Skeletal muscle tissue (tissue), 4 donors: ENCODE measurements around the gene ECEL1. TPM values are rescaled to one million over a fixed set of nuclear protein-coding genes. Genes with fewer than 3 reads are reported as not detected.
A peak's percentile ranks its signal among the peaks of the same experiment; 100 is the strongest.

Experiments used
- H3K27ac ChIP-seq: one replicate; pipeline ENCODE4 v1.7.0; 2013; ENCODE audit warnings: mild to moderate bottlenecking, low read depth, low read length, inconsistent platforms
- H3K27me3 ChIP-seq, 3 donors: one replicate each; pipeline ENCODE4 v1.7.0; 2013; ENCODE audit warnings: low read length in 3 of 3; ENCODE audit not compliant: control insufficient read depth in 3 of 3, insufficient read depth in 3 of 3
- H3K36me3 ChIP-seq, 3 donors: one replicate each; pipeline ENCODE4 v1.7.0; 2013; ENCODE audit warnings: low read length in 3 of 3; ENCODE audit not compliant: control insufficient read depth in 3 of 3, insufficient read depth in 3 of 3
- H3K4me1 ChIP-seq, 3 donors: one replicate each; pipeline ENCODE4 v1.7.0; 2013; ENCODE audit warnings: low read length in 3 of 3, mild to moderate bottlenecking in 3 of 3; ENCODE audit not compliant: control insufficient read depth in 3 of 3, insufficient read depth in 3 of 3
- H3K4me3 ChIP-seq, 3 donors: one replicate each; pipeline ENCODE4 v1.7.0; 2013; ENCODE audit warnings: low read length in 3 of 3
- H3K9ac ChIP-seq, 3 donors: one replicate each; pipeline ENCODE4 v1.7.0; 2013; ENCODE audit warnings: low read length in 3 of 3, mild to moderate bottlenecking in 3 of 3, moderate library complexity in 2 of 3, low read depth in 1 of 3
- H3K9me3 ChIP-seq, 3 donors: one replicate each; pipeline ENCODE4 v1.7.0; 2013; ENCODE audit warnings: low read length in 3 of 3; ENCODE audit not compliant: control insufficient read depth in 3 of 3
- total RNA-seq: library from RNA; depleted of rRNA; stranded (reverse); fragments of >200 nt; gene quantifications from one replicate; pipeline ENCODE4 v1.2.3, GENCODE V29; 2014
- donor health status: Osteomylitis.

ECEL1 gene
- total RNA-seq, 1 donor from 2014 or later: 1.0 TPM

- peak overlapping the region; percentile 75 to 88 (median 86) for H3K9ac ChIP-seq
- H3K36me3 ChIP-seq: no peaks in the 10 kb centered on the region
- peak overlapping the region; percentile 63 to 69 (median 66) for H3K4me3 ChIP-seq
- peaks cover 40 to 54% (median 48%) of the 10 kb centered on the region in 3 donors for H3K4me1 ChIP-seq
- H3K27me3 ChIP-seq: peaks cover 10 to 27% (median 10%) of the 10 kb centered on the region in 3 donors
- H3K9me3 ChIP-seq: no peaks in the 10 kb centered on the region
- peak overlapping the region; percentile 83 for H3K27ac ChIP-seq
Observed at GRCh38 chr2:232523402-232523681, 35.7 kb upstream of the ECEL1 start.

GRCh38 chr2:232522623-232523401 lies 35.2 kb upstream of the ECEL1 start:
- H3K27ac ChIP-seq: peak overlapping the region; percentile 83
- no peaks in the 10 kb centered on the region for H3K36me3 ChIP-seq
- H3K4me1 ChIP-seq: peaks cover 35 to 49% (median 43%) of the 10 kb centered on the region in 3 donors
- peaks cover 10 to 27% (median 10%) of the 10 kb centered on the region in 3 donors for H3K27me3 ChIP-seq
- peak overlapping the region; percentile 63 to 69 (median 66) for H3K4me3 ChIP-seq
- H3K9ac ChIP-seq: peak overlapping the region; percentile 75 to 88 (median 86)
- H3K9me3 ChIP-seq: no peaks in the 10 kb centered on the region

- peaks cover 10 to 27% (median 12%) of the 10 kb centered on the region in 3 donors for H3K27me3 ChIP-seq
- H3K27ac ChIP-seq: no peak overlapping the region
- H3K9ac ChIP-seq: peak overlapping the region; percentile 33 to 79 (median 50)
Observed at GRCh38 chr2:232521959-232522622, 34.5 kb upstream of the ECEL1 start.

GRCh38 chr2:232521098-232521497 lies 33.5 kb upstream of the ECEL1 start:
- peaks cover 8 to 27% (median 12%) of the 10 kb centered on the region in 3 donors for H3K27me3 ChIP-seq
- no peak overlapping the region for H3K27ac ChIP-seq
- H3K9ac ChIP-seq: no peak overlapping the region
- no peaks in the 10 kb centered on the region for H3K9me3 ChIP-seq
- H3K36me3 ChIP-seq: no peaks in the 10 kb centered on the region
- H3K4me3 ChIP-seq: no peak overlapping the region
- peaks cover 22 to 38% (median 34%) of the 10 kb centered on the region in 3 donors for H3K4me1 ChIP-seq

More at GRCh38 chr2:232521959-232522622, 34.5 kb upstream of the ECEL1 start:
- H3K9me3 ChIP-seq: no peaks in the 10 kb centered on the region
- H3K4me3 ChIP-seq: peak overlapping the region in 2 of 3 donors; percentile 61 to 64
- H3K36me3 ChIP-seq: no peaks in the 10 kb centered on the region
- H3K4me1 ChIP-seq: peaks cover 30 to 43% (median 38%) of the 10 kb centered on the region in 3 donors

- Histone ChIP-seq H3K9me3 (no peaks in the 10 kb centered on the region), H3K36me3 (no peaks in the 10 kb centered on the region), H3K4me3 (no peak overlapping the region), H3K9ac (no peak overlapping the region), H3K27ac (no peak overlapping the region), H3K27me3 (peaks cover 8 to 27% (median 12%) of the 10 kb centered on the region in 3 donors), H3K4me1 (peaks cover 21 to 41% (median 39%) of the 10 kb centered on the region in 3 donors)
Observed at GRCh38 chr2:232520489-232520888, 32.9 kb upstream of the ECEL1 start.

- Histone ChIP-seq H3K27ac (no peak within 1 kb of the TSS), H3K27me3 (peaks cover 8 to 26% (median 12%) of the 10 kb centered on the region in 3 donors), H3K36me3 (no peaks in the 10 kb centered on the region), H3K4me3 (no peak within 1 kb of the TSS), H3K9me3 (no peaks in the 10 kb centered on the region), H3K9ac (no peak within 1 kb of the TSS), H3K4me1 (peaks cover 22 to 41% (median 40%) of the 10 kb centered on the region in 3 donors)
Observed at GRCh38 chr2:232519581-232520438, 32.2 kb upstream of the ECEL1 start, which contains the start of gene PRSS56. Gene PRSS56 (plus strand): TSS chr2:232520388. CDS start chr2:232520599, 211 bp downstream.

GRCh38 chr2:232518844-232519243 lies 31.2 kb upstream of the ECEL1 start:
- Histone ChIP-seq H3K27me3 (peaks cover 8 to 17% (median 12%) of the 10 kb centered on the region in 3 donors), H3K9me3 (no peaks in the 10 kb centered on the region), H3K36me3 (no peaks in the 10 kb centered on the region), H3K27ac (no peak overlapping the region), H3K4me3 (no peak overlapping the region), H3K4me1 (peaks cover 23 to 43% (median 37%) of the 10 kb centered on the region in 3 donors), H3K9ac (no peak overlapping the region)

- H3K27me3 ChIP-seq: peaks cover 0 to 5% (median 5%) of the 10 kb centered on the region in 3 donors
- peaks cover 30 to 48% (median 42%) of the 10 kb centered on the region in 3 donors for H3K4me1 ChIP-seq
- no peak overlapping the region for H3K27ac ChIP-seq
- no peak overlapping the region for H3K9ac ChIP-seq
- H3K36me3 ChIP-seq: no peaks in the 10 kb centered on the region
- H3K9me3 ChIP-seq: no peaks in the 10 kb centered on the region
- no peak overlapping the region for H3K4me3 ChIP-seq
Observed at GRCh38 chr2:232516551-232516950, 28.9 kb upstream of the ECEL1 start.

- Histone ChIP-seq H3K4me1 (peaks cover 34 to 50% (median 43%) of the 10 kb centered on the region in 3 donors), H3K27me3 (peaks cover 0 to 5% (median 3%) of the 10 kb centered on the region in 3 donors), H3K36me3 (no peaks in the 10 kb centered on the region), H3K9ac (peak overlapping the region in 1 of 3 donors; percentile 55), H3K9me3 (no peaks in the 10 kb centered on the region), H3K27ac (no peak overlapping the region), H3K4me3 (peak overlapping the region in 1 of 3 donors; percentile 19)
Observed at GRCh38 chr2:232515639-232516038, 28.0 kb upstream of the ECEL1 start.
